ACHN (cell line): Measurements from ENCODE around the gene SLC15A3.

Source experiments
- DNase-seq: peaks from one replicate; pipeline ENCODE4 v3.0.0-alpha.2; 2015
- in situ Hi-C: cut with HindIII; loops from 2 replicates; pipeline ENCODE4 v1.10.0; 2017; ENCODE audit warnings: low sequenced_read_pairs, low pct_ligation_motif_present, low pct_unique_long_range_greater_than_20kb

SLC15A3 gene

DNA sequence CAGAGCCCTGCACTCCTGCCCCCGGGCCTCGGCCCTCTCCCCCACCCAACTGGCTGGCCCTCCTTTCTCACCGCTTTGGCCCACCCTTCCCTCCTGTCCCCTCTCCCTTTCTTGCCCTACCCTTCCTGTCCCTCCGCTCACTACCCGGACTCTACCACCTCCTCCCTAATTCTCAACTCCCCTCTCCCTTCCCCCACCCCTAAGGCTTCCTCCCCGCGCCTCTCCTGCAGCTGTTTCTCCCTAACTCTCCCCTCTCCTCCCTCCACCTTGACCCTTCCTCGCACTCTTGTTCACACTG lies 421 bp downstream of the SLC15A3 start:
- in situ Hi-C loops: no loop called here
- DNase-seq: no peak

DNA sequence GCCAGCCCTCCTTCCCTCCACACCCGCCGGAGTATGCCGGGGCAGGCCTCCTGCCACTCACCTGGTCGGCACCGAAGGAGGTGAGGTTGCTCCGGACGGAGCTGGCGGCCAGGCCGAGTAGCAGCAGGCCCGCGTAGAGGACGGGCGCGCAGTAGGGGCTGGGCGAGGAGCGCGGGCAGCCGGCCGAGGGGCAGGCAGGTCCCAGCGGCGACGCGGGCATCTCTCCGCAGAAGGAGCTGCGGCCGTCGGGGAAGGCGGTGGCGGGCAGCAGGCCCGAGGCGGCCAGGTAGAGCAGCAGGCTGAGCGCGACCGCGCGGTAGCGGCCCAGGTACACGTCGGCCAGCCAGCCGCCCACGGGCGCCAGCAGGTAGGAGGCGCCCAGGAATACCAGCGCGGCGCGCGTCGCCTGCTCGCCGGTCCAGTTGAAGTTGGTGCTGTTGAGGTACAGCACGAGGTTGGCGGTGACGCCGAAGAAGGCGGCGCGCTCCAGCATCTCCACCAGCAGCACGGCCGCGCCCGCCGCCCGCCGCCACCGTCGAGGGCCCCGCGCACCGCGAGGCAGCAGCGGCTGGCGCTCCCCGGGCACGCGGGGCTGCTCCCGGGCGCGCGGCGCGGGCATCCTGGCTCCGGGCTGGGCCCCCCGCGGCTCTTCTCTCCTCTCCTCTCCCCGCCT lies 907 bp downstream of the SLC15A3 start:
- DNase-seq: no peak
- in situ Hi-C loops: no loop called here

DNA sequence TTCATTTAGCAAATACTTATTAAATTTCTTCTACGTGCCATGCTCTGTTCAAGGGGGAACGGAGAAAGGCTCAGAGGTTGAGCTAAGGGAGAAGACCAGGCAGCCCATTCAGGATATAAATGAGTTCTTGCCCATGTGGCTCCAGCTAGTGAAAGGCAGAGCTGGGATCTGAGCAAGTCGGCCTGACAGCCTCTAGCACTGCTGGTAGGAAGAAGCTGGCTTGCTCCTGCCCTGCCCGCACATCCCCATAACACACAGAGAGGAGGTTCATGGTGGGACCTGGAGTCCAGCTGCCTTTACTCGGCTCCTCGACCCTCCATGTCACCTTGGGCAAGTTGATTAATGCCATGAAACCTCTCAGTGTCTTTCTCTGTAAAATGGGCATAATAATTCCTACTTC lies 2.0 kb downstream of the SLC15A3 start:
- in situ Hi-C loops: no loop called here
- DNase-seq: no peak

DNA sequence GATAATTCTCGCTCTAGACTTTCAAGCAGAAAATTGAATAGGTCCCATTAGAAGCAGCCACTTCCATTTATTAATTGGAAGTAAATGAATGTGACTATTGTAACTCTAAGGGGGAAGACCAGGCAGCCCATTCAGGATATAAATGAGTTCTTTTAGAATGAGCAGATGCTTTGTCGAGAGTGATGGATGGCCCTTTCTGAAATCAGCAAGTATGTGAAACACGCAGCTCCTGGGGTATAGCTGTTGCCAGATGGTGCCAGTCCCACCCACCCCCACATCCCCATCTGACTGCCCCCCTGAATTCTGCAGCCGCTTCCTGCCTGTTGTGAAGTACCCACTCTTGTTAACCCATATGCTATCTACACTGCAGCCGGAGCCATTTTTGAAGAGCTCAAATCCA lies 3.7 kb downstream of the SLC15A3 start:
- DNase-seq: no peak
- in situ Hi-C loops: no loop called here

DNA sequence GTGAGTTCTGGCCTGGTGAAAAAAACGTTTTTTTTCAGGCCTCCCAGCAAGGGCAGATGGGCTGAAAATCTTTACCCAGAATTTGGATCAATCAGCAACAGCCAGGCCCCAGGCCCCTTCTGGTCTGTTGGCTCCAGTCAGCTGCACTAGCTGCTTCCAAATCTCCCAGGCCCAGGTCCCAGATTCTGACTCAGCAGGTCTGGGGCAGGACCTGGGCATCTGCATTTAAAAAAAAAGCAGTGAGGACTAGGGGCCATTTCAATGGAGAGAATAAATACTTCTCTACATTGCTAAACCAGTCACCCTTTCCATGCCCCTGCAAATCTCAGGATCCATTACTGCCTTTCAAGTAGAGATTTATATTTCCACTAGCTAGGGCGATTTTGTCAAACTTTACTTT lies 4.3 kb downstream of the SLC15A3 start:
- in situ Hi-C loops: no loop called here
- no peak for DNase-seq

DNA sequence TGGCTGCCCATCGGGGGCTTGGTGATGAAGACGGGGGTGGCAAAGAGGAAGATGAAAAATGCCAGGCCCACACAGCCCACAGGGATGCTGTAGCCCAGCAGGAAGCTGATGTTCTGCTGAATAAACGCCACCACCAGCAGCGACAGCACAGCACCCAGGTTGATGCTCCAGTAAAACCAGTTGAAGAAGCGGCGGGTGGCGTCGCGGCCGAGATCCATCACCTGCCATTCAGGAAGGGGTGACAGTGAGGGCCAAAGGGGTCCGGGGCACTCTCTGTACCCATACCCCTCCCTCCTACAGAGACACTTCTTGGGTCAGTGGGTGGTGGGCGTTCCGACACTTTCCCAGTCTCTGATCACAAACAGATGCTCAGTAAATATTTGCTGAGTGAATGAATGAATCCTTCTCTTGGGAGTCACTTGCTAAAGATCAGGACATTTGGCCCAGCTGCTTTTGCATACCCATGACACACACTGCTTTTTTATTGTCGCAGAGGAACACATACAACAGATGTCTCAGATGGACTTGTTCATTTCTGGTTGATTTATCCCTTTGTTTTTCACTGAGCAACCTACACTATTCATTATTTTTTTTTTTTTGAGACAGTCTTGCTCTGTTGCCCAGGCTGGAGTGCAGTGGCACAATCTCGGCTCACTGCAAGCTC lies 5.2 kb downstream of the SLC15A3 start:
- in situ Hi-C loops: no loop called here
- no peak for DNase-seq

DNA sequence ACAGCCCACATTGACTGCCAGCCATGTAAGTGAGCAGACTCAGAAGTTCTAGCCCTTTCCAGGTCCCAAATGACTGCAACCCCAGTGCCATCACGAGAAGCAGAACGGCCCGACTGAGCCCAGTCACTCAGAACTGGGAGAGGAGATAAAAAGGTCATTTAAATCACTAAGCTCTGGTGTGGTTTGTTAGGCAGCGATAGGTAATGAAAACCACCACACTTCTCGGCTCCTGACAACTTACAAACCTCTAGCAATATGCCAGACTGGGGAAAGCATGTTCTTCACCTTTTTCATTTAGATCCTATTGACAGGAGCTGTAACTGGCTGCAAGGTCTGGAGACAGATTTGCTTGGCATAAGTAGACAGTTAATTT lies 6.7 kb downstream of the SLC15A3 start:
- DNase-seq: no peak
- in situ Hi-C loops: no loop called here

DNA sequence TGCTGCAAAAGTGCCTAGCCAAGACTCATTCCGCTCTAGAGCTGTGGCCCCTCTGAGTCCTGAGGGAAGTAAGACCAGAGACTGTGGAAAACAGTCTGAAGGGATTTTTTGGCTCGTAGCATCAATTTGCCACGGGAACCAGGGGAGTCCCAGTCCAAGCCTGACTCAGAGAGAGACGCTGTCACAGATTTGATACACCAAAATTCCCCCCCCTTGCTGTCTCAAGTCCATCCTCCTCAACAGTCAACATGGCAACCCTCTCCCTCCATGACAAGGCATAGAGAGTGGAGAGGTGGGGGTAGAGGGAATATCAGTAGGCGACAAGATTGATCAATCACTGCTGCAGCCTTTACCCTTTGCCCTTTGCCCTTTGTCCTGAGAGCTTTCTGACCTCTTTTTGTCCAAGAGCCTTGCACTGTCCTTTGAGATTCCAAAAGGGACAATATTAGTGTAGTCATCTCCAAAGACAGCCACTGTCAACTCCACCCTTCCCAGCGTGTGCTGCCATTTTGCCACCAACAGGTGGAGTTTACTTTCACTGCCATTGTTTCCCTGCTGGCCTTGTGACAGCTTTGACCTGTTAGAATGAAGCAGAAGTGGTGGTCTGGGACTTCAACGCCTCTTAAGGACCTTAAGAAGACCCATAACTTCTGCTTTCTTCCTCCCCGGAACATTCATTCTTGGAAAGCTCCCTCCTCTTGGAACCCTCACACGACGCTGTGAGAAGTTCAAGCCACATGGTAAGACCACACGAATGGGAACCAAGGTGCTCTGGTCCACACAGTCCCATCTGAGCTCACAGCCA lies 7.3 kb downstream of the SLC15A3 start:
- in situ Hi-C loops: no loop called here
- no peak for DNase-seq

DNA sequence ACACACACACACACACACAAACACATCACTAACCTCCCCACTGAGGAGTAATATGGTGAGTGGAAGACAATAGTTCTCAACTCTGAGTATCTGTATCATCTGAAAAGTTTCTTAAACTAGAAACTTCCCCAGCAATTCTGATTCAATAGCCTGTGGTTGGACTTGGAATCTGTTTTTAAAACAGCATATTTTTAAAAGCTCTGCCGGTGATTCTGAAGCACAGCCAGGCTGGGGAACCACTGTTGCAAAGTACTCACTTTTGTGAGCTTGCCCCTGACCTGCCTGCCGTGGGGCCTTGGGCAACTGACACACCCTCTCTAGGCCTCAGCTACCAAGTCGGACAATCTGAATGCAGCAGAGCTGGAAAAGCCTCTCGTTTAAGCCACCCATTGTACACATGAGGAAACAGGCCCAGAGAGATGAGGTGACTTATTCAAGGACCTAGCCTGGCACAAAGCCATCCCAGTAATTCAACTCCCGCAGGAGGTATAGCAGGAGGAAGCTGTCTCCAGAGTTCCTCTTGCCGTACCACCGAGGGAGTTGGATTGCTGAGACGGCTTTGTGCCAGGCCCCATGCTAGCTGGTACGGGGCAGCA lies 8.9 kb downstream of the SLC15A3 start:
- in situ Hi-C loops: no loop called here
- DNase-seq: no peak

DNA sequence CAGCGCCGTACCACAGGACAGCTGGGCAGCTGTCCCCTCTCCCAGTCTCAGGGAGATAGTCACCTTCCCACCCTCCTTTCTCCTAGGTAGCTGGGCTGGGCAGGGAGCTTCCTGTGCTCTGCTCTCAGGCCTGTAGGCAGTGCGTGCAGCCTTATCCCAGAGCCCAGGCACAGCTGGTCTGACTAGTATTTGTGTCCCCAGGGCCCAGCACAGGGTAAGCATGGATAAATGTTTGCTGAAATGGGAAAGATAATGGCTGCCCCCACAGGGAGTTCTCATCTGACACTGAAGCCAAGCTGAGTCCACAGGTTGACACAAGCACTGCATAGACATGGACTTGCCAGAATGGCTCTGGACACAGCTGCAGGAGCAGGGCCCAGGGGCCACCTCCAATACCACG lies 9.8 kb downstream of the SLC15A3 start:
- in situ Hi-C loops: no loop called here
- no peak for DNase-seq

DNA sequence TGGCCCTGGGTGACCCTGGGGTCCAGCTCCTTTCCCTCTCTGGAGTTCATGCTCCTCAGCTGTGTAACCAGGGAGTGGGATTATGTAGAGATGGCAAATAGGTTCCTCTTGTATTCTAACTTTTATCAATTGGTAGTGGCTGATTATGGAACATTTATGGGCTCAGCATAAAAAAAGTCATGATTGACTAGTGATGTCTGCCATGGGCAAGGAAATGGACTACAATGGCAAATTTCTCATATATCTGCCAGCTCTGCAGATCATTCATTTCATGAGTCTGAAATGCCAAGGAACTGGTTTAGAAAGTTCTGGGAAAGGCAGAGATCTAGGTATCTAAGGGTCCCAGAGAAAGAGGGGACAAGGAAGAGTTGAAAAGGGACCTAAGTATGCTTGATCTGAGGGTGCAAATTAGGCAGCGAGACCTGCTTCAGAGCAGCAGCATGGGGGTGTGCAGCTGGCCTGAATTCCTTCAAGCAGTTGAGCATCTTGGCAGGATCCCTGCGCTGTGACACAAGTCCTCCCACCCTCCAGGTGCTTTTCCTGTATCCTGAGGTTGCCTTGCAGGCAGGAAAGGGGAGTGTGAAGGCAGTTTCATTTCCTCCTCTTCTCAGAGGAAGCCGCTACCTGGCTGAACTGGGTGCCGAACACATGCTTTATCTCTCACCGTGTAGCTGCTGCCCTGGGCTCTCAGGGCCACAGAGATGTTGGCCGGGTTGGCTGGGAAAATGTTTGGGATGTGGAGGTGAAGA lies 10.4 kb downstream of the SLC15A3 start:
- no peak for DNase-seq
- in situ Hi-C loops: no loop called here

DNA sequence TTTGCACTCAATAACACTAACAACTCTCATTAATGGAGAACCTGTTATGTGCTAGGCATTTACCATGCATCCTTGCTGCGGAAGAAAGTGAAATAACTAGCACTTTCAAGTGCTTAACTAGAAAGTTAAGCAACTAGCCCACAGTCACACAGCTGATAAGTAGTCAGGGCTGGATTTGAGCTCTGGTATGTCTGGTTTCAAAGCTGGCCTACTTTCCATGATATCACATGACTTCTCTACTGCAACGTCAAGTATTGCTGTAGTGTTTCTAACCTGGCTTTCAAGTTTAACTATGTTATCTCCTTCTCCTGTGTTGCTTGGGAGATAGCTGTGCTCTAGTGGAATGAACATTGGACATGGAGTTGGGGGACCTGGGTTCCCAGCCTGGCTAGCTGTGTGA lies 12.1 kb downstream of the SLC15A3 start:
- in situ Hi-C loops: no loop called here
- DNase-seq: no peak

DNA sequence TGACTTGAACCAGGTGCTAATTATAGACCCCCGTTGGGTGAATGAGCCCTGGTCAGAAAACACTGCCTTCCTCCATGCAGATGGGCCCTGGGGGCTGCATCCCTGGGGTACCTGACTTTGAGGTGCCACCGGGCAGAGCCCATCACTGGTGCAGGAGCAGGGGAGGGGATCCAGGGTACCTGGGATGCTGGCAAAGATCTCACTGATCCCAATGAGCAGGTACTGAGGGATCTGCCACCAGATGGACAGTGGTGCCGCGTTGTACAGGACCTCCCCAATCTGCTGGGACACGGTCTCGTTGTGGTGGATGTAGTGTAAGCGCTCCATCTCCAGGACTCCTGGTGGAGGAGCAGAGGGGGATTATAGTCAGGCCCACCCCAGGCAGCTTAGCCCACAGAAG lies 12.7 kb downstream of the SLC15A3 start:
- DNase-seq: no peak
- in situ Hi-C loops: no loop called here

DNA sequence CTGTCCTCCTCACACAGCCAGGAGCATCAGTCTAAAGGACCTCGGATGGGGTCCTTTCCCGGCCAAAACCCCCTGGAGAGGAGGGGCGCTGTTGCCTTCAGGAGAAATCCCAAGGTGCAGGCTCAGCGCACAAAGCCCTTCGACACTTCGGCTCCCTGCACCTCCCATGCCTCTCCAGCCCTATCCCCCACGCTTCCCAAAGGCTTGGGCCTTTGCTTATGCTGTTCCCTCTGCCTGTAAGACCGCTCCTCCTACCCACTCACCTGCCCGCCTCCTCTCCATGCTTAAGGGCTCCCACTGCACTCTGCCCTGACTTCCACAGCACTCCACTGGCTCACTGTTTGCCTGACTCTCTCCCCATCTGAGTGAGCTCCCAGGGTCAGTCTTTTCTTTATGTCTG lies 13.5 kb downstream of the SLC15A3 start:
- no peak for DNase-seq
- in situ Hi-C loops: no loop called here

DNA sequence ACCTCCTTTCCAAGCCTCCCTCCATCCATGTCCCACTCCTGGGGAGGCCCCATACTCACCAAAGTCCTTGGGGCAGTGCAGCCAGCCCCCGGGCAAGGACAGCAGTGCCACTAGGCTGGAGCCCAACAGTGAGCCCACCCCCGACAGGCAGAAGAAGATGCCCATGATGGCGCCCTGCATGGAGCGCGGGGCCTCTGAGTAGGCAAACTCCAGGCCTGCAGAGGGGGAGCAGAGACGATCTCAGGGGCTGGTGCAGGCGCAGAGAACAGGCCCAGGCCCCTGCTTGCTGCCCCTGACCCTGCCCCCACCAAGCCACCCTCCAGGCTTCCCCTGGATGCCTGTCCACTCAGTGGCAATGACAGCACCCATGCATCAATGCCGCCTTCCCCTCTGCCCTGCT lies 14.2 kb downstream of the SLC15A3 start:
- in situ Hi-C loops: no loop called here

DNA sequence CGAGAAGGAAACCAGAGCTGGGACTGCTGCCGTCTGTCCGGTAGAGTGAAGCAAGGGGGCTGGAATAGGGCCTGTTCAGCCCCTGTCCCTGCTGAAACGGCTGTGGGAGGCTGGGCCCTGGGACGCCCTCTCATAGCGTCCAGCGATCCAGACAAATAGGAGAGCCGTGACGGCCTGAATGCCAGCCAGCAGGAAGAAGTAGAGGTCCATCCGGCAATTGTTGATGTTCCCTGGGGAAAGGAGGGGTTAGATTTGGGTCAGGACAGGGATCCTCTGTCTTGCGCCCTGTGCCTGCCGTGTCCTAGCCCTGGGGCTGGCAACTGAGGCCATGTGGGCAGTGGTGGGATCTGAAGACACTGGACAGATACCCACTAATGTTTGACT lies 14.8 kb downstream of the SLC15A3 start:
- in situ Hi-C loops: no loop called here
- no peak for DNase-seq

More for the DNA sequence above, 14.2 kb downstream of the SLC15A3 start:
- DNase-seq: no peak

DNA sequence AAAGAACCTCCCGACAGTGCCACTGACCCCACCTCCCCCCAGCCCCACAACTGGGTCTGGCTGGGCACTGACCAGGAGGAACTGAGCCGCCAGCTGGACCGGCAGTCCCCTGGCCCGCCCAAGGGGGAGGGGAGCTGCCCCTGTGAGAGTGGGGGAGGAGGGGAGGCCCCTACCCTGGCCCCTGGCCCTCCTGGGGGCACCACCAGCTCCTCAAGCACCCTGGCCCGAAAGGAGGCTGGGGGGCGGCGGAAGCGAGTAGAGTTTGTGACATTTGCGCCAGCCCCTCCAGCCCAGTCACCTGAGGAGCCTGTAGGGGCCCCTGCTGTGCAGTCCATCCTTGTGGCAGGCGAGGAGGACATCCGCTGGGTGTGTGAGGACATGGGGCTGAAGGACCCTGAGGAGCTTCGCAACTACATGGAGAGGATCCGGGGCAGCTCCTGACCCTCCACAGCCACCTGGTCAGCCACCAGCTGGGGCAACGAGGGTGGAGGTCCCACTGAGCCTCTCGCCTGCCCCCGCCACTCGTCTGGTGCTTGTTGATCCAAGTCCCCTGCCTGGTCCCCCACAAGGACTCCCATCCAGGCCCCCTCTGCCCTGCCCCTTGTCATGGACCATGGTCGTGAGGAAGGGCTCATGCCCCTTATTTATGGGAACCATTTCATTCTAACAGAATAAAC lies 15.4 kb downstream of the SLC15A3 start:
- in situ Hi-C loops: no loop called here
- DNase-seq: no peak

DNA sequence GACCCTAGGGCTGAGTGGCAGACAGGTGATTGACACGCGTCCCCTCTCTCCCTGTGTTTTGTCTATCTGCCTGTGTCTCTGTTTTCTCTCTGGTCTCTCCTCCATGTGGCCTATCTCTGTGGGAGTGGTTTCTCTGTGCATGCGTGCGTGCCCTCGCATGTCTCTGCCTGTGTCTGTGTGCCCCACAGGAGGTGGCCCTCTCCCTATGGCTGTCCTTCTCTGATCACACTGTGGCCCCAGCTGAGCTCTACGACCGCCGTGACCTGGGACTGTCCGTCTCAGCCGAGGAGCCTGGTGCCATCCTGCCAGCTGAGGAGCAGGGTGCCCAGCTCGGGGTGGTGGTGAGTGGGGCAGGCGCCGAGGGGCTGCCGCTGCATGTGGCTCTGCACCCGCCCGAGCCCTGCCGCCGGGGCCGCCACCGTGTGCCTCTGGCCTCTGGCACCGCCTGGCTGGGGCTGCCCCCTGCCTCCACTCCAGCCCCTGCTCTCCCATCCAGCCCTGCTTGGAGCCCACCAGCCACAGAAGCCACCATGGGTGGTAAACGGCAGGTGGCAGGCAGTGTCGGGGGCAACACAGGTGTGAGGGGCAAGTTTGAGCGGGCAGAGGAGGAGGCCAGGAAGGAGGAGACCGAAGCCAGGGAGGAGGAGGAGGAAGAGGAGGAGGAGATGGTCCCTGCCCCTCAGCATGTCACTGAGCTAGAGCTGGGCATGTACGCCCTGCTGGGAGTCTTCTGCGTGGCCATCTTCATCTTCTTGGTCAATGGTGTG lies 16.1 kb downstream of the SLC15A3 start:
- in situ Hi-C loops: no loop called here

More for the DNA sequence above, 16.1 kb downstream of the SLC15A3 start:
- DNase-seq: no peak
